ENCODE measurements around the gene B3GNT7.
"Not testable (repeated sequence)": the region's sequence is repeated elsewhere in the genome, so short reads cannot be mapped to it uniquely, and the experiment has no call there.

Gene B3GNT7, protein sequence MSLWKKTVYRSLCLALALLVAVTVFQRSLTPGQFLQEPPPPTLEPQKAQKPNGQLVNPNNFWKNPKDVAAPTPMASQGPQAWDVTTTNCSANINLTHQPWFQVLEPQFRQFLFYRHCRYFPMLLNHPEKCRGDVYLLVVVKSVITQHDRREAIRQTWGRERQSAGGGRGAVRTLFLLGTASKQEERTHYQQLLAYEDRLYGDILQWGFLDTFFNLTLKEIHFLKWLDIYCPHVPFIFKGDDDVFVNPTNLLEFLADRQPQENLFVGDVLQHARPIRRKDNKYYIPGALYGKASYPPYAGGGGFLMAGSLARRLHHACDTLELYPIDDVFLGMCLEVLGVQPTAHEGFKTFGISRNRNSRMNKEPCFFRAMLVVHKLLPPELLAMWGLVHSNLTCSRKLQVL

DNA sequence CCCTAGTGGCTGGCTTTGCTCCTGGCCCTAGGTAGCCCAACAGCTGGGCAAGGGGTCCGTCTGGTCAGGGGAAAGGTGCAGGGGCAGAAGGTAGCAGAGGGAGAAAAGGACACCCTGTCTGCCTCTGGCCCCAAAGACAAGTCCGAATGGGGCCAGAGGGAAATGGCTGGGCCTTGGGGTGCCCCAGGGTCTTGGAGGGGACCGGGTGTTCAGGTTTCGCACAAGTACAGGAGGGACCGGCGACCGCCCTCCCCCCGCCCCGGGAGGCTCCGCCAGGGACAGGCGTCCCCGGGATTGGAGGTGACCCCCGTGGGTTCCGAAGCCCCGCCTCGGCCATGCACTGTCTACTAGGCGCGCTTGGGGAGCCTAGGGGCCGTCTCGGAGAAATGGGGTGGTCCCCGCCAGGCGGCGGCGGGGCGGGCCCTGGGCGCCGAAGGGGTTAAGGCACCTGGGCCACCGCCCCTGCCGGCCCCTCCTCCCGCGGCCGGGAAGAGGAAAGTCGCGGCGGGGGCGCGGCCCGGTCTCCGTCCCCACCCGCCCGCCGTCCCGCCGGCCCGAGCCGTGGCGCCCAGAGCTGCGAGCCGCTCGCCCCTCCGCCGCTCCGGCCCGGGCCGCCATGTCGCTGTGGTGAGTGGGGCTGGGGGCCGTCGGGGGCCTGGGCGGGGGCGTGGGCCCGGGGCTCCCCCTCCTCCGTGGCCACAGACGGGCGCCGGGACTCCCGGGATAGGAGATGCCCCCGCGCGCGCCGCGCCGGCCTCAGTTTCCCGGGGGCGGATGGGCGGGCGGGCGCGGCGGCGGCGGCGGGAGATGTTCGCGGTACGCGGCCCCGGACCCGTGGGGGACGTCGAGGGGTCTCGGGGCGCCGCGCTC is at the start of gene B3GNT7:
Gene B3GNT7 (plus strand): TSS at position 523 of the 870 bp plus-strand sequence. CDS start 94 bp downstream, at position 617.
- DNase-seq (ENCODE audit: low spot score): no peak

DNA sequence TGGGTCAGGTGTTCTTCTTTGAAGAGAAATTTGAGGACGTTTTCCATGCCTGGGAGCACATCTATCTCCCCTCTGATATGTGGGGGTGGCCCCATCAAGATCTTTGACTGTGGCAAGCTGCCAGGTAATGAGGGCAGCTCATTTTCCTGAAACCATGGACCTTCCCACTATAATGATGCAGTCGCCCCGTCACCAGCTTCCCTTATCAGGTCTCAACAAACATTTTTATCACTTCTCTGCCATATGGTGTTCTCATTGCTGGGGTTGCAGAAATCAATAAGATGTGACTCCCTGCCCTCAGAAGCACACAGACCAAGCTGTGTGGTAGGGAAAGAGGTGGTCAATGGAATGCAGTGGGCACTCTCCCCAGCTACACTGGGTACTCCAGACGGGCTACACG is 48.4 kb upstream of the B3GNT7 start:
- DNase-seq (ENCODE audit: low spot score): no peak

DNA sequence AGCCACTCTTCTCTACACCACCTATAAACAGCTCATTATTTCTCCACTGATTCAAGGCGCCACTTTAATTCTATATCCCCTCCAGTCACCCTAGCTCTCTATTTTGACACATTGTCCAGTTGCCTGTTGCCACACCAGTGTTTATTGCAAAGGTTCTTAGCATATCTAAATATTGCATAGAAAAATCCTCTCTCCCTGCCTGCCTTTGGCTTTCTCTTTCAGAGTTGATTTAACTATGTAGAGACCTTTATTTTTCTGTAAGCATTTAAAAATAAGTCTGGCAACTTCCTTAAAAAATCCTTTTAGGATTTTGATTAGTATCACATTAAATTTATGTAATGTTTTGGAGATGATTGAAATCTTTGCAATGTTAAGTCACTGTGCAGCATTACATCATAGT is 47.9 kb upstream of the B3GNT7 start:
- DNase-seq (ENCODE audit: low spot score): no peak

DNA sequence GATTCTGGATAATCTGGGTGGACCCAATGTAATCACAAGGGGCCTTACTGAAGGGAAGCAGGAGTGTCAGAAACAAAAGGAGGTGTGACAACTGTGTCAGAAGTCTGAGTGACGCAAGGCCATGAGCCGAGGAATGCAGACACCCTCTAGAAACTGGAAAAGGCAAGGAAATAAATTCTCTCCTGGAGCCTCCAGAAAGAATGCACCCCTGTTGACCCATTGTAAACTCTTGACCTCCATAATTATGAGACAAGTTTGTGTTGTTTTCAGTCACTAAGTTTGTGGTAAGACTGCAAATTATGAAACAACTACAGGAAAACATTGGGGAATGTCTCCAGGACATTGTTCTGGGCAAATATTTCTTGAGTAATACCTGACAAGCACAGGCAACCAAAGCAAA is 47.3 kb upstream of the B3GNT7 start:
- DNase-seq (ENCODE audit: low spot score): no peak

DNA sequence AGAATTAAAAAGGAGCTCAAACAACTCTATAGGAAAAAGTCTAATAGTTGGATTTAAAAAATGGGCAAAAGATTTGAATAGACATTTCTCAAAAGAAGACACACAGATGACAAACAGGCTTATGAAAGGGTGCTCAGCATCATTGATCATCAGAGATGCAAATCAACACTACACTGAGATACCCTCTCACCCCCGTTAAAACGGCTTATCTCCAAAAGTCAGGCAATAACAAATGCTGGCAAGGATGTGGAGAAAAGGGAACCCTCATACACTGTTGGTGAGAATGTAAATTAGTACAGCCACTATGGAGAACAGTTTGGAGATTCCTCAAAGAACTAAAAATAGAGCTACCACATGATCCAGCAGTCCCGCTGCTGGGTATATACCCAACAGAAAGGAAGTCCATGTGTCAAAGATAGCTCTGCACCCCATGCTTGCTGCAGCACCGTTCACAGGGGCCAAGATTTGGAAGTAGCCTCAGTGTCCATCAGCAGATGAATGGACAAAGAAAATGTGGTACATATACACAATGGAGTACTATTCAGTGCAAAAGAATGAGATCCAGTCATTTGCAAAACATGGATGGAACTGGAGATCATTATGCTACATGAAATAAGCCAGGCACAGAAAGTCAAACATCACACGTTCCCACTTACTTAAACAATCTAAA is 46.7 kb upstream of the B3GNT7 start:
- no peak for DNase-seq (ENCODE audit: low spot score)

DNA sequence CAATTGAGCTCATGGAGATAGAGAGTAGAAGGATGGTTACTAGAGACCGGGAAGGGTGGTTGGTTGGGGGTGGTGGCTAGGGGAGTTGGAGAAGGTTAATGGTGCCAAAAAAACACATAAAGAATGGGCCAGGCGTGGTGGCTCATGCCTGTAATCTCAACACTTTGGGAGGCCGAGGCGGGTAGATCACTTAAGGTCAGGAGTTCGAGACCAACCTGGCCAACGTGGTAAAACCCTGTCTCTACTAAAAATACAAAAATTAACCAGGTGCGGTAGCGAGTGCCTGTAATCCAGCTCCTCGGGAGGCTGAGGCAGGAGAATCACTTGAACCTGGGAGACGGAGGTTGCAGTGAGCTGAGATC is 46.2 kb upstream of the B3GNT7 start:
- DNase-seq (ENCODE audit: low spot score): not testable (repeated sequence)

DNA sequence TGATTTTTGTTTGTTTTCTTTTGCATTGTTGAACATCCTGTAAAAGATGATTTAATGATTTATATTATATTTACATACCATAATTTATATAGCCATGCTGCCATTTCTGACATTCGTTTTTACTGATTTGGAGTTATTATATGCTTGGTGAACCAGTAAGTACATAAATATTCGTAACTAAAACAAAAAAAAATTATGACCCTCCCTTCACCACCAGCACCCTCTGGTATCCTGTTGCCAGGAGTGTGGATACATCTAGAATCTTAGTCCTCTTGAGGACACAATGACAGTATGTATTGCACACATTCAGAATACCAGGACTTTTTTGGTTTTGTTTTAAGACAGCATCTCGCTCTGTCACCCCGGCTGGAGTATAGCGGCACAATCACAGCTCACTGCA is 43.9 kb upstream of the B3GNT7 start:
- no peak for DNase-seq (ENCODE audit: low spot score)

DNA sequence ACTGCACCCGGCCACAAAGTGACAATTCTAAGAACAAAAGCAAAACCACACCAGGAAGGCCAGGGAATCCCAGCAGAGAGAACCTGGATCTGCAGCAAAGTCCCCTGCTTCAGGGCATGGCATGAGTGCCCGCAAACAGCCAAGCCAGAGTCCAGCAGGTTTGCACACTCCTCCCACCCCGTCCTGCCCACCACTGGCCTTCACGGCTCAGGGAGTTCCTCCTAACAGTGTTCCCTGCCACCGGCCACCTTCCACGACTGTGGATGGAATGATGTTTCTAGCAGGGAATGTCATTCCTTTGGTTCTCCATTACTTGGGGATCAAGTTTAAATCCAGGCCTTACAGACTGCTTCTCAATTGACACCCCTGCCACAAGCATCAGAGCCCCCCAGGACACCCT is 42.0 kb upstream of the B3GNT7 start:
- no peak for DNase-seq (ENCODE audit: low spot score)

DNA sequence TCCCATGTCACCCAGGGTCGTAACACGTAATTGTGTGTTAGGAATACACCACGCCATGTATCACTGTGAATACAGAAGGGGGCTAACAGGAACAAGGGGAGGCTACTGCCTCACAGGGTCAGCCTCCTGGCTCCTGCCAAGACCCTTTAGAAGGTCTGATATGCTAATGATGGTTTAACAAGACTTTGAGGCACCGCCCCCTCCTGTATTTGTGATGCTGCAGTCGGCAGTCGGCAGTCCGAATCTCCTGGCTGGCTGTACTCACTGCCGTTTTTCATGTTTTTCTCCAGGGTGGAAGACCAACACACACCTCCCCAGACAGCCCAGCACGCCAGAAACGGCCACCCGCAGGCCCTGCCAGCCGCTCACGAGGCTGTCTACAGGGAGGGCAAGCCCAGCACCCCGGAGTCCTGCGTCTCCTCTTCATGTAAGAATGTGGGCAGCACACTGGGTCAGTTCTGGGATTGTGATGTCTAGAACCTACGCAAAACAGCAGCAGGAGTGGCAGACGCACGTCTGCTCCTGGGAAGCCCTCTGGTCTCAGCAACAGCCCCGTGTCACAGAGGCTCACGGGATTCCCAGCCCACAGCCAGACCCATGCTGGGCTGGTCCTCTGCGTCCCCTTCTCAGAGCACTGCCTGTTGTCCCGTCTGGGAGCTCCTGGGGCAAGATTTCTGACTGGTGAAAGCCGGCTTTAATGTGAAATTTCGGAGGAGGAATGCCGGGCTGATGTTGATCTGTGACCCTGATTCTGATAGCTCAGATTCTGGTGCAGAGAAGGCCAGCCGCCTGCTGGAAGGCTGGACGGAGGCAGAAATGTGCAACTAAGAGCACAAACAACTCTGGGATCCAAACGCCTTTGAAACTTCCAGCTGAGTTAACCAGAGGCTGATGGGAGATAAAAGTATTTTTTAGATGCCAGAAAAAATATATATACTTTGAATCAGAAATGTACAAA is 39.7 kb upstream of the B3GNT7 start:
- DNase-seq (ENCODE audit: low spot score): no peak

DNA sequence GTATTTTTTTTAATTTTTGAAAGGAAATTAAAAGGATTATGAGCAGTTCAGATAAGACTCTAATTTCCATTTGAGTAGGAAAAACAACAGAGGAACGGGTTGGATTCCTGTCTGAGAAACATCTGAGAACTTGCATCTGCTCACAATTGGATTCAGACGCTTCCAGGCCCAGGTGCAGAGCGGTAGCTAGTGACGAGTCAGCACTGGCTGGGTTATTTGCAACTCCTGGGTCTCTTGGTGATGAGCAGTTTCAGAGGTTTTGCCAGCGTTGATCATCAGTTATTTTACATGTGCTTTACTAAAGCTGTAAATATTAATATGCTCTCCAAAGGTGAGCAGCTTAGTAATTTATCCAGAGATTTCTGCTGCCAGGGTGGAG is 39.1 kb upstream of the B3GNT7 start:
- DNase-seq (ENCODE audit: low spot score): no peak

DNA sequence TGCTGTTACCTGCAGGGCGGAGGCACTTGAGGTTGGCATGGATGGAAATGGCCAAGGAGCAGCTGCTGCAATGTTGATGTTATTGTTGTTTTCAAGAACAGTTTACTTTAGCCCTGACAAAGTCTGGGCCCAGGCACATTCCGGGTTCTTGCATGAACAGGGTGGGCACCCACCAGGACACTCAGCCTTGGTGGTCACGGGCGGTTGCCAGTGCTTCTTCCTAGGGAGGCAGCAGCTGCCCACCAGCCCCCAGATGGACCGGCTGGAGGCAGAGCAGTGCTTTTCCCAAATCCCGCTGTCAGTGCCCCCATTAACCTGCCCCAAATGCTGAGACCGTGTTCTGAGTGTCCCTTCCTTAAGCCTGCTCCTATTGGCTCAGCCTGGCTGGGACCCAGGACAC is 38.5 kb upstream of the B3GNT7 start:
- no peak for DNase-seq (ENCODE audit: low spot score)

DNA sequence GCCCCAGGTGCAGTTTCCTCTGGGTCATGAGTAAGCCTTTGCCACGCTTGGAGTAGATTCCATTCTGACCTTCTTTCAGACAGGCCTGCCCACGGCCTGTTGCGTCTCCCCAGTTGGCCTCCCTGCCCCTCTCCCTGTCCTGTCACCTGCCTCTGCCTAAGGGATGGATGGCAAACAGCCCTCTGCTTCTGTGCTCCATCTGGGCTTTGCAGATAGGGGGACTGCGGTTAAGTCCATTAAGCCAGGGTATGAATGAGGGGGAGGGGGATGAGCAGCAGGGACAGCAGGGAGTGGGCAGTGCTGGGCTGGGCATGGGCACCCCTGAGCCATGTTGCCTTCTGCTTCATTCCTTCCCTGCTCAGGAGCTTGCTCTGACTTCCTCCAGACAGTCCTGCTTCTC is 37.6 kb upstream of the B3GNT7 start:
- no peak for DNase-seq (ENCODE audit: low spot score)

DNA sequence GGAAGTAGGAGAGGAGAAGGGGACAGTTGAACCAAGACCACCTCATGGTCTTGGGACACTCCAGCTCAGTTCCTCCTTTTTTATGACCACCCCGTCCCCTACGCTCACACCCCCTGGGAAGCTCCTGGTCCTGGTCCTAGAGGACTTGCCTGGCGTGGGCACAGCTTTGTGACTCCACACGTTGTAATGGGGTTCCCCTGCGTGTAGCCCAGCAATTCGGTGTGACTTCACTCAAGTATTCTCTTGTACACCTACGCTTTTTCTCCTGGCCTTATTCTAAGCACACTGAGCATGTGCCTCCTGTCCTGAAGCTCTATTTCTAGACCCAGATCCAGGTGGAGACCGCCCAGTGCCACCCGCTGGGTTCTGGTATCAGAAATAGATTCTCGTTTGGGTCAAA is 36.1 kb upstream of the B3GNT7 start:
- DNase-seq (ENCODE audit: low spot score): no peak

DNA sequence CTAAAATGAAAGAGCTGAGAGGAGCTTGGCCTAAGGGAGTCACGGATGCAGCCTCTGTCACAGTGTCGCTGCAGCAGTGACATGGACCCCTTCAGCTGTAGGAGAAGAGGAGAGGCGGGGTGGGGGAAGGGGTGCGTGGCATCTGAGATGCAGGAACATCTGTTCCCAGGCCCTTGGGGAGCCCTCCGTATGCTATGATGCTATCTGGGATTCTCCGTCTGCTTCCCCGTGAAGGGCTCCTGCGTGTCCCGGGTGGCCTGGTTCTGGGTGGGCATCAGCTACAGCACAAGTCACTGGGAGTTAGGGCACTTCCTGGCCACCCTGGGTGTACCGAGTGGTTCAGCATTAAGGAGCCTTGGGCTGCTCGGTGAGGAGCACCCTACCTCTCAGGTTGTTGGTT is 35.6 kb upstream of the B3GNT7 start:
- no peak for DNase-seq (ENCODE audit: low spot score)

DNA sequence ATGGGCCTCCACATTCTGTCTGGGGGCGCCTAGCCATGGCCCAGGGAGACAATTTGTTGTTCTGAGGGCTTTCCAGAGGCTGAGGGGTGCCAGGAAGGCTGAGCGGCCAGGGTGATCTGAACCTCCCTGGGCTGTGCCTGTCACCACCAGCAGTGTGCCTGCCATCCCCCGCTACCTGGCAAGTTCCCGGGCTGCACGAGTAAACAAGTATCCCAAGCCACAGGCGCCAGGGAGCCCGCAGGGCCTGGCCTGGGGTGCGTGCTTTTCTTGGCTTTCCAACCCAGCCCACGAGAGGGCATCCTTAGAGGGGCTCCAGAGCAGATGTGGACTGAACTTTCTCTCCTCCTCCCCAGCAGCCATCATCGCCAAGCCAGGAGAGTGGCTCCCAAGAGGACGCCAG is 35.1 kb upstream of the B3GNT7 start:
- no peak for DNase-seq (ENCODE audit: low spot score)

DNA sequence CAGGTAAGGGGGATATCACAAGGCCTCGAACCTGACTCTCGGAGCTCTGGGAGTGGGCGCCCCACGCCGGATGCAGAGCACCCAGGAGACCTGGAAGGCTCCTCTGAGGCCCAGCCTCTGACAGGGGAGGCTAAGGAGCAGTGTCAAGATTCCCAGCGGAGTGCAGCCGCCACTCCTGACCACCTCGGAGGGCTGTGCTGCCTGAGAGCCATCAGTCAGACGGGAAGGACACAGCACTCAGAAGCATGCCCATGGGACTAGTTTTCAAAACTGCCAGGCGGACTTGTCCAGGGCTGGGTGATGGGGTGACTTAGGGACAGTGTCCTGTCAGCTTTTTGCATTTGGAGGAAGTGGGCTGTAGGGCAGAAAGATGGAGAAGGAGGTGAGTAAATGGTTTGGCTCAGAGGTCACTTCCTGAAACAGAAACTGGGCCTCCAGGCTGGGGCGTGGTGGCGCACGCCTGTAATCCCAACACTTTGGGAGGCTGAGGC is 34.6 kb upstream of the B3GNT7 start:
- DNase-seq (ENCODE audit: low spot score): no peak

DNA sequence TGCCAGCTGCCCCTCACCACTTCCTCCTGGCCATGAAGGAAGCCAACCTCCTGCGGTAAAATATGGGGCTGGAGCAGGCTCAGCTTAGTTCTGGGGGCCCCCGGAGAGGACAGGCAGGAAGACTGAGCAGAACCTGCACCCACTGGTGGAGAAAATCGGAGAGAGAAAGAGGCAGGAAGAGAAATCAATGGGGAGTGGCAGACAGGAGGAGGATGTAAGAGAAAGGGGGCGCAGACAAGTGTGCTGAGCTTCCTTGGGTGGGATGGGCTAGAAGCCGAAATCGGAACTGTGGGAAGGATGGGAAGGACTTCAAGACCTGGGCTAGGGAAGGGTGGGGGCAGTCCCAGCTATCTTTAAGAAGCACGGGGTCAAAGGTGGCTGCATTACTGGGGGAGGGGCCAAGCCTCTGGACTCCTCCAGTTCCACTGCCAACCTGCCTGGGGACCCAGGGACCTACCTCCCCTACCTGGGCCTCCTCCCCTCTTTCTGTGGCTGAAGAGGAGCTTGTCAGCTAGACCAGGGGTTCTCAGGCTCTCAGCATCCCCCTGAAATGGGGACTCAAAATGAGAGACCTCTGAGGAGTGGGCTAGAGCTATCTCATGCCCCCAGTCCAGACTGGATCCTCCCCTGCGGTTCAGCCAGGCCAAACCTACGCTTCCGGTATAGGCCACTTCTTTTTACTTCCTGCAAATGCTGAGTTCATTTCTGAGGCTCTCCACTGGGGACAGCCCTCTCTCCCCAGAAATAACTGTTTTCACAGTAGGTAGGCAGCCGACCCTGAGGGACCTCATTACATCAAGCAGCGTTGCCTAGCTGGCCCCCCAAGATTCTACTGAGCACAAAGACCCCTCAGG is 33.6 kb upstream of the B3GNT7 start:
- DNase-seq (ENCODE audit: low spot score): no peak

DNA sequence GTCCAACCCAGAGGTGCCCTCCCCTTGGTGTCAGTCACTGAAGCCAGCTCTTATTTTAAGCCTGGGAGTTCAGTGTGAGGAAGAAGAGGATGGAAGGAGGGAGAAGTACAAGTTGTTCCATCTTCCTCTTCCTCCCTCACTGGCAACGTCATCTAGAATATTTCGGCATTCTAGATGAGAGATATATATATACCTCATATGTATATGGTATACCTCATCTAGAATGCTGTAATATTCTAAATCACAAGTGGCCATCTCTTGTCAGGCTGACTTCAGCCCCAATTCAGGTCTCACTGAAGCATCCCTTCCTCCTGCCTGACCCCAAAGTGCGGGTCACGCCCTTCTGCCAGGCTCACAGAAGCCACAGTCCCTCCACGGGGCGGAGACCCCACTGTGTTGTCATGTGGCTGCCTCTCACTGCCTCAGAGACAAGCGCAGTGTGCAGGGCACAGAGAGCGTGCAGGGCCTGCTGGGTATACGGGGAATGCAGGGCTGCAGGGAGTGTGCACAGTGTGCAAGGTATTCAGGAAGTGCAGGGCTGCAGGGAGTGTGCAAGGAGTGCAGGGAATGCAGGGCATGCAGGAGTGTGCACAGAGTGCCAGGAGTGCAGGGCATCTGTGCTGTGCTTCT is 32.8 kb upstream of the B3GNT7 start:
- no peak for DNase-seq (ENCODE audit: low spot score)

DNA sequence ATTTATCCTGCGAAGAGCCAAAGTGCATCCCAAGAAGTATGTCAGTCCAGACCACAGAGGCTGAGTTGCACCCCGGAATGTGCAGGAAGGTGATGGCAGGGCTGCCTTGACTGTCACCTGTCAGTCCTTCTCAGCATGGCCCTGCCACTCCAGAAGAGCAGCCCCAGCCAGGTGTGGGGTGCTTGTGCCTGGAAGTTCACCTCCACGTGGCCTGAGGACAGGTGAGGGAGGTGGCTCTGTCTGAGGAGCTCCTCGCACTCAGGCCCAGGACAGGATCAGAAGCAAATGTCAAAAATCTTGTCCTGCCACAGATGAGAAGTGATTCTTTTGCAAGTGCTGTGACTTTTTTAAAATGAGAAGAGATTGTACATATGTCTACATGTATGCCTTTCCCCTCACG is 31.4 kb upstream of the B3GNT7 start:
- no peak for DNase-seq (ENCODE audit: low spot score)

Measured in CD4-positive, alpha-beta T cell treated with Interleukin-6 at 100 ng/mL for 8 hours (primary cell).